Activated CD8-positive, alpha-beta T cell treated with anti-CD3 and anti-CD28 coated beads for 36 hours (primary cell): ENCODE results near the gene STUM. TPM values are rescaled to one million over a fixed set of nuclear protein-coding genes. Genes with fewer than 3 reads are reported as not detected.

Experiments used
- ATAC-seq: fragments of 200-7000 bp; cut with Tn5 transposase; one replicate; pipeline ENCODE4 v1.10.0; 2021; ENCODE audit warnings: mild to moderate bottlenecking, moderate library complexity
- CTCF ChIA-PET: fragments of 350-600 bp; sonication (Branson Sonifier 250); formaldehyde crosslinking; loops from one replicate; lab custom pipeline; 2021; ENCODE audit warnings: antibody characterized with exemption; lab: Charles Lee
- POLR2A ChIA-PET: fragments of 350-600 bp; sonication (Branson Sonifier 250); formaldehyde crosslinking; loops from one replicate; lab custom pipeline; 2021; ENCODE audit warnings: antibody characterized with exemption; lab: Charles Lee
- DNase-seq: peaks from one replicate; pipeline ENCODE4 v3.0.0-alpha.2; 2020
- H3K27ac Mint-ChIP-seq: one replicate; pipeline ENCODE4 v1.8.0; 2021; ENCODE audit warnings: mild to moderate bottlenecking, mixed read lengths
- H3K27me3 Mint-ChIP-seq: one replicate; pipeline ENCODE4 v1.8.0; 2021; ENCODE audit warnings: mixed read lengths
- H3K36me3 Mint-ChIP-seq: one replicate; pipeline ENCODE4 v1.8.0; 2021; ENCODE audit warnings: low read depth, mixed read lengths
- H3K4me1 Mint-ChIP-seq: one replicate; pipeline ENCODE4 v1.8.0; 2021; ENCODE audit warnings: low read depth, mixed read lengths
- H3K4me3 Mint-ChIP-seq: one replicate; pipeline ENCODE4 v1.8.0; 2021; ENCODE audit warnings: mild to moderate bottlenecking, moderate library complexity, mixed read lengths
- H3K9me3 Mint-ChIP-seq: one replicate; pipeline ENCODE4 v1.8.0; 2021; ENCODE audit warnings: mixed read lengths
- CTCF ChIP-seq: fragments of 200-600 bp; IDR thresholded peaks from one replicate; pipeline ENCODE4 v1.8.0; 2022; ENCODE audit warnings: antibody characterized with exemption, mild to moderate bottlenecking
- intact Hi-C: fragments of 100-400 bp; cut with micrococcal nuclease; formaldehyde crosslinking; loops from one replicate; pipeline ENCODE4 v1.10.0; 2022
- total RNA-seq, 2 experiments: library from RNA; stranded (reverse); gene quantifications; one replicate each; pipeline ENCODE4 v1.2.3, GENCODE V29; 2021

The STUM gene
- total RNA-seq, 2 experiments from 2014 or later: not detected

- no peak overlapping the region for H3K27ac Mint-ChIP-seq
- H3K9me3 Mint-ChIP-seq: no peaks in the 10 kb centered on the region
- DNase-seq (no peak), ATAC-seq (no peak)
- ChIA-PET CTCF (no interaction called here), POLR2A (no interaction called here)
- no peaks in the 10 kb centered on the region for H3K36me3 Mint-ChIP-seq
- intact Hi-C loops: no loop called here
- H3K4me3 Mint-ChIP-seq: no peak overlapping the region
- peaks cover 3% of the 10 kb centered on the region for H3K27me3 Mint-ChIP-seq
- H3K4me1 Mint-ChIP-seq: no peaks in the 10 kb centered on the region
- TF ChIP-seq CTCF: no peak
Measured at GRCh38 chr1:226563666-226564065, 15.1 kb downstream of the STUM start.

GRCh38 chr1:226565476-226565875, 16.9 kb downstream of the STUM start:
- Mint-ChIP-seq H3K4me1 (no peaks in the 10 kb centered on the region), H3K27ac (no peak overlapping the region), H3K36me3 (no peaks in the 10 kb centered on the region), H3K27me3 (peaks cover 3% of the 10 kb centered on the region), H3K4me3 (no peak overlapping the region), H3K9me3 (no peaks in the 10 kb centered on the region)
- ChIA-PET CTCF (no interaction called here), POLR2A (no interaction called here)
- DNase-seq (no peak), ATAC-seq (no peak)
- intact Hi-C loops: no loop called here
- no peak for TF ChIP-seq CTCF

- ChIA-PET POLR2A (no interaction called here), CTCF (no interaction called here)
- no peaks in the 10 kb centered on the region for H3K4me1 Mint-ChIP-seq
- no peak overlapping the region for H3K27ac Mint-ChIP-seq
- H3K27me3 Mint-ChIP-seq: peaks cover 3% of the 10 kb centered on the region
- no peak overlapping the region for H3K4me3 Mint-ChIP-seq
- no peaks in the 10 kb centered on the region for H3K36me3 Mint-ChIP-seq
- DNase-seq (no peak), ATAC-seq (no peak)
- intact Hi-C loops: no loop called here
- H3K9me3 Mint-ChIP-seq: no peaks in the 10 kb centered on the region
- TF ChIP-seq CTCF: no peak
Measured at GRCh38 chr1:226566234-226566633, 17.7 kb downstream of the STUM start.

- no peaks in the 10 kb centered on the region for H3K36me3 Mint-ChIP-seq
- H3K27ac Mint-ChIP-seq: no peak overlapping the region
- no peak for DNase-seq
- H3K4me3 Mint-ChIP-seq: no peak overlapping the region
- ChIA-PET POLR2A (no interaction called here), CTCF (interaction anchor here (1.2 kb wide), 2 partner anchors 20 to 42 kb away, joined by 3 to 5 read pairs; no protein-coding TSS in a partner anchor)
- TF ChIP-seq CTCF: no peak
- H3K4me1 Mint-ChIP-seq: no peaks in the 10 kb centered on the region
- no peak for ATAC-seq
- H3K27me3 Mint-ChIP-seq: peaks cover 3% of the 10 kb centered on the region
- intact Hi-C loops: no loop called here
- H3K9me3 Mint-ChIP-seq: no peaks in the 10 kb centered on the region
Measured at GRCh38 chr1:226566760-226567159, 18.2 kb downstream of the STUM start.

GRCh38 chr1:226568077-226568831, 19.7 kb downstream of the STUM start:
- H3K4me1 Mint-ChIP-seq: no peaks in the 10 kb centered on the region
- DNase-seq (no peak), ATAC-seq (no peak)
- TF ChIP-seq CTCF: no peak
- no peak overlapping the region for H3K4me3 Mint-ChIP-seq
- peaks cover 3% of the 10 kb centered on the region for H3K27me3 Mint-ChIP-seq
- no peaks in the 10 kb centered on the region for H3K36me3 Mint-ChIP-seq
- H3K27ac Mint-ChIP-seq: no peak overlapping the region
- POLR2A ChIA-PET: no interaction called here
- intact Hi-C loops: no loop called here
- no peaks in the 10 kb centered on the region for H3K9me3 Mint-ChIP-seq
- CTCF ChIA-PET: interaction anchor here (0.9 to 1.5 kb wide), 5 partner anchors 12 to 119 kb away, joined by 3 to 5 read pairs (median 3); no protein-coding TSS in a partner anchor
